VCaP (cell line): ENCODE results near the gene NR6A1.
"Not testable (repeated sequence)": the region's sequence is repeated elsewhere in the genome, so short reads cannot be mapped to it uniquely, and the experiment has no call there.

Source experiments
- H3K27ac ChIP-seq: fragments of 450-650 bp; 2 replicates; pipeline ENCODE4 v1.5.1; 2017
- TF ChIP-seq, protein P1 (sequence below): fragments of 450-650 bp; conservative IDR thresholded peaks from 2 replicates; pipeline ENCODE4 v1.5.1; 2017; ENCODE audit warnings: mild to moderate bottlenecking, moderate library complexity

Gene NR6A1

DNA sequence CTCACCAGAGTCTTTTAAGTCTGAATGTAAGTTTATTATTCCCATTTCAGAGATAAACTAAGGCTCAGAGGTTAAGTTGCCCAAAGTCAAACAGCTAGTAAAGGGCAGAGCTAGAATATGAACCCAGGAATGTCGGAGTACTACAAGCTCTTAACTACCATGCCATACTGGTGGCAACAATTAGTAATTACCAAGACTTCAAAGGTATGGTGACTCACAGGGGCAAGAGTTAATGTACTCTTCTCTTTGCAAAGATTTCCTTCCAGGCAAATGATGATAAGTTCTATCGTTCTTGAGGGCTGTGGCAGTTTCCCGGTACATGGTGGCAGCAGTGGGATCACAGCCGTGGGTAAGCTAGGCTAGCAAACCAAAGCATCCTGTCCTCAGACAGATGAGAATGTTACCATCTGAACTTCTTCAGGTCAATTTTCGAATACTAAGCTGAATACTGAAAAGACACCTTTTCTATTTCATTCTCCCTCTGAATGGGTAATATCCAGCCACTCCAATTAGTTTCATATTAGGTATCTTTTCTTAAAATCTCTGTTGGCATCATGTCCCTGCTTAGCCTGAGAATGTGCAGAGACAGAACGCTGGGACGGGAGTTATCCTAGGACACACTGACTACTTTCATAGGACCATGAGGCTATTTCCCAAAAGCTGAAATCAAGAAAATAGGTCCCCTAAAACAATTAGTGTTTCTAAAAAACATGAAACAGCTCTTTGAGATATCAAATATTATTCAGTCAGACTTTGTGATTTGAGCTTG is 147.0 kb downstream of the NR6A1 start:
- TF ChIP-seq, protein P1, sequence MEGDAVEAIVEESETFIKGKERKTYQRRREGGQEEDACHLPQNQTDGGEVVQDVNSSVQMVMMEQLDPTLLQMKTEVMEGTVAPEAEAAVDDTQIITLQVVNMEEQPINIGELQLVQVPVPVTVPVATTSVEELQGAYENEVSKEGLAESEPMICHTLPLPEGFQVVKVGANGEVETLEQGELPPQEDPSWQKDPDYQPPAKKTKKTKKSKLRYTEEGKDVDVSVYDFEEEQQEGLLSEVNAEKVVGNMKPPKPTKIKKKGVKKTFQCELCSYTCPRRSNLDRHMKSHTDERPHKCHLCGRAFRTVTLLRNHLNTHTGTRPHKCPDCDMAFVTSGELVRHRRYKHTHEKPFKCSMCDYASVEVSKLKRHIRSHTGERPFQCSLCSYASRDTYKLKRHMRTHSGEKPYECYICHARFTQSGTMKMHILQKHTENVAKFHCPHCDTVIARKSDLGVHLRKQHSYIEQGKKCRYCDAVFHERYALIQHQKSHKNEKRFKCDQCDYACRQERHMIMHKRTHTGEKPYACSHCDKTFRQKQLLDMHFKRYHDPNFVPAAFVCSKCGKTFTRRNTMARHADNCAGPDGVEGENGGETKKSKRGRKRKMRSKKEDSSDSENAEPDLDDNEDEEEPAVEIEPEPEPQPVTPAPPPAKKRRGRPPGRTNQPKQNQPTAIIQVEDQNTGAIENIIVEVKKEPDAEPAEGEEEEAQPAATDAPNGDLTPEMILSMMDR = no peak
- H3K27ac ChIP-seq = no peak overlapping the region

DNA sequence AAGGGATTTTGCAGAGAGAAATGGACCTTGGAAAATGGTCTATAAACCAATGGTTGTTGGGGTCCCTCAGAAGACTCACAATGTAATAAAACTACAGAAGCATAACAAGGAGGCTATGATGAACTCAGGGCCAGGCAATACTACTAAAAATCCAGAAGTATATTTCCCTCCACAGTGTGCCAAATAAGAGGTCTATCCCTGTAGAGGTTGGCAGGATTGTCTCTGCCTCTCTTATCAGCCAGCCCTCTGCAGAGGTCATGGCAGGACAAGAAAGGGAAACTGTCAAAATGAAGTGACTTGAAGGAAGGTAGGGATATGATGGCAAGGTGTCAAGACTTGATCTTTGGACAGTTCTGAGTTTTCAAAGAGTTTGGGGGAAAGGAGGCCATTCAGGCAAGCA is 148.2 kb downstream of the NR6A1 start:
- TF ChIP-seq, protein P1 = no peak
- H3K27ac ChIP-seq = no peak overlapping the region

- no peak overlapping the region for H3K27ac ChIP-seq
- TF ChIP-seq, protein P1 = no peak
These were observed 149.5 kb downstream of the NR6A1 start for GRCh38 chr9:124621371-124622328.

DNA sequence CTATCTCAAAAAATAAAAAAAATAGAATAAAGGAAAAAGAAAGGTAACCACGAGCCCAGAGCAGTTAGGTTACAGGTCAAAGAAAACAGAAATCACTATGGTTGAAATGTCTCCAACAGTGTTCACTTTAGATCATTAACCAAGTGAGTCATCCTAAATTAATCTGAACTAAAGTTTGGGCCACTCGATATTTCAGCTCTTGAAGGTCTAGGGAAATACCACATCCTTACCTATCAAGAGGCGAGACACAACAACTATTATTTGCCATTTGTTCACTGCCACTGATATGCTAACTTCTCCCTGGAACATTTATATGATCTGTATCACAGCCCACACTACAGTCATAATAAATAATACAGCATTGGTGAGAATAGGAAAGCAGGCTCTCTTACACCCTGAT is 152.6 kb downstream of the NR6A1 start:
- TF ChIP-seq, protein P1 = no peak
- no peak overlapping the region for H3K27ac ChIP-seq

- no peak overlapping the region for H3K27ac ChIP-seq
- TF ChIP-seq, protein P1 = peak; percentile 96
These were observed 153.5 kb downstream of the NR6A1 start for GRCh38 chr9:124617477-124618141.

DNA sequence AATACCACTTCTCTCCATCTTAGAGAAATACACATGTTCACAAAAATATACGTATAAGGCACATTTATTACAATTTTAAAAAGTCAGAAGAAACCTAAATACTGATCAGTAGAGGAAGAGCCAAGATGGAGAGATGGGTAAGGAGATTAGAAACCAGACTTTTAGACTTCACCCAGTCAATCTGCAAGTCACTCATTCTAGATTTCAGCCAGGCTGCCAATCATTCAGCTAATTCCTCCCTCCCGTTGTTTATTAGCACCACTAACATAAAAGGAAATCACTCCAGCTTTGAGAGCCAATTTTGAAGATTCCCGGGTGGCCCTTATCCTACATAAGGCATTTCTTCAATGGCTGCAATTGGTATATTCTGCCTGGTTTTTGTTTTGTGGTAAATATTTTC is 154.2 kb downstream of the NR6A1 start:
- TF ChIP-seq, protein P1 = no peak
- H3K27ac ChIP-seq = no peak overlapping the region

- not testable (repeated sequence) for H3K27ac ChIP-seq
These were observed 155.3 kb downstream of the NR6A1 start for GRCh38 chr9:124615840-124616239.
